Measurements from ENCODE around the gene ATP9B. TPM values are rescaled to one million over a fixed set of nuclear protein-coding genes. Genes with fewer than 3 reads are reported as not detected.

The ATP9B gene
- total RNA-seq, 1 donor from 2014 or later: 16.2 TPM

DNA sequence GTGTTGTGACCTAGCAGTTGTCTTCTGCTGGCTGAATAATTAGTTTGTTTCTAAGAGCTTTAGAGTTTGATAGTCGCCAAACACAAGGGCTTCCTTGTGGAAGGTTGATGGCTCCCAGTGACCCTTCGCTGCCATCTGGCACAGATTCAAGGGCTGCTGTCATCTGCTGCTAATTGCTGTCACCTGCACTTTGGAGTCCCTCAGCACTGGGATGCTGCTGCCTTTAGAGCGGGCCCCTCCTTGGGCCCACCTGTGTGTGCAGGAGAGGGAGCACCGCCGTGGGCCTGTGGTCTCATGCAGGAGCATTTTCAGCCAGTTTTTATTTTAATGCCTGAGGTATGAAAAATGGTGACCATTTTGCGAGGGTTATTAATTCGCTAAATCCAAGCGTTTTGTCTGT, 172.6 kb downstream of the ATP9B start:
- TF ChIP-seq, protein P1, sequence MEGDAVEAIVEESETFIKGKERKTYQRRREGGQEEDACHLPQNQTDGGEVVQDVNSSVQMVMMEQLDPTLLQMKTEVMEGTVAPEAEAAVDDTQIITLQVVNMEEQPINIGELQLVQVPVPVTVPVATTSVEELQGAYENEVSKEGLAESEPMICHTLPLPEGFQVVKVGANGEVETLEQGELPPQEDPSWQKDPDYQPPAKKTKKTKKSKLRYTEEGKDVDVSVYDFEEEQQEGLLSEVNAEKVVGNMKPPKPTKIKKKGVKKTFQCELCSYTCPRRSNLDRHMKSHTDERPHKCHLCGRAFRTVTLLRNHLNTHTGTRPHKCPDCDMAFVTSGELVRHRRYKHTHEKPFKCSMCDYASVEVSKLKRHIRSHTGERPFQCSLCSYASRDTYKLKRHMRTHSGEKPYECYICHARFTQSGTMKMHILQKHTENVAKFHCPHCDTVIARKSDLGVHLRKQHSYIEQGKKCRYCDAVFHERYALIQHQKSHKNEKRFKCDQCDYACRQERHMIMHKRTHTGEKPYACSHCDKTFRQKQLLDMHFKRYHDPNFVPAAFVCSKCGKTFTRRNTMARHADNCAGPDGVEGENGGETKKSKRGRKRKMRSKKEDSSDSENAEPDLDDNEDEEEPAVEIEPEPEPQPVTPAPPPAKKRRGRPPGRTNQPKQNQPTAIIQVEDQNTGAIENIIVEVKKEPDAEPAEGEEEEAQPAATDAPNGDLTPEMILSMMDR (IDR thresholded peaks at IDR 0.05; ENCODE audit: insufficient read depth, low read length, poor library complexity, severe bottlenecking): no peak
- Histone ChIP-seq H3K27me3 (ENCODE audit: control insufficient read depth, insufficient read depth, low read length) (no peaks in the 10 kb centered on the region), H3K36me3 (ENCODE audit: control insufficient read depth, insufficient read depth, low read length) (no peaks in the 10 kb centered on the region), H3K4me3 (ENCODE audit: low read depth, low read length) (no peak overlapping the region)
- DNase-seq (ENCODE audit: low read depth): no peak

DNA sequence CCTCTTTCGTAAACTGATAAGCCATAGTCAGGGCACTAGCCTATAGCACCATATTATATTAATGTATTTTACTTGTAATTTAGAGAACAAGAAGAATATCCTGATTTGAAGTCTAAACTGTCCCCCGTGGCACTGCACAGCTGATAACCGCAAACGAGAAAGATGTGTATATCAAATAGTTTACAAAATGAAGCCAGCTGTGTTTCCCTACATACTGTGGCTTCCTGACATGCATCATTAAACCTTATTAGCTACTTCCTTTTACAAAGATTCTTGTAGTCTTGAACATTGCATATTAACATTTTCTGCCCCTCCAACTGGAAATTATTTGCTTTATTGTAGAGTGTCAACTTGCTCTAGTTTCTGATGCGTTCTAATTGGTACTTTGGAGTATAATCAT, 173.1 kb downstream of the ATP9B start:
- TF ChIP-seq, protein P1 (IDR thresholded peaks at IDR 0.05; ENCODE audit: insufficient read depth, low read length, poor library complexity, severe bottlenecking): no peak
- no peaks in the 10 kb centered on the region for H3K27me3 ChIP-seq (ENCODE audit: control insufficient read depth, insufficient read depth, low read length)
- DNase-seq (ENCODE audit: low read depth): no peak
- H3K36me3 ChIP-seq (ENCODE audit: control insufficient read depth, insufficient read depth, low read length): no peaks in the 10 kb centered on the region
- H3K4me3 ChIP-seq (ENCODE audit: low read depth, low read length): no peak overlapping the region

DNA sequence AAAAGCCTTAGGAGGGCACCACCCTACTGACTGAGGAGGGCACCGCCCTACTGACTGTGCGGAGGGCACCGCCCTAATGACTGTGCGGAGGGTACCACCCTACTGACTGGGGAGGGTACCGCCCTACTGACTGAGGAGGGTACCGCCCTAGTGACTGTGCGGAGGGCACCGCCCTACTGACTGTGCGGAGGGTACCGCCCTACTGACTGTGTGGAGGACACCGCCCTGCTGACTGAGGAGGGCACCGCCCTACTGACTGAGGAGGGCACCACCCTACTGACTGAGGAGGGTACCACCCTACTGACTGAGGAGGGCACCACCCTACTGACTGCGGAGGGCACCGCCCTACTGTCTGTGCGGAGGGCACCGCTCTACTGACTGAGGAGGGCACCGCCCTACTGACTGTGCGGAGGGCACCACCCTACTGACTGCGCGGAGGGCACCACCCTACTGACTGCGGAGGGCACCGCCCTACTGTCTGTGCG, 176.4 kb downstream of the ATP9B start:
- no peak overlapping the region for H3K4me3 ChIP-seq (ENCODE audit: low read depth, low read length)

DNA sequence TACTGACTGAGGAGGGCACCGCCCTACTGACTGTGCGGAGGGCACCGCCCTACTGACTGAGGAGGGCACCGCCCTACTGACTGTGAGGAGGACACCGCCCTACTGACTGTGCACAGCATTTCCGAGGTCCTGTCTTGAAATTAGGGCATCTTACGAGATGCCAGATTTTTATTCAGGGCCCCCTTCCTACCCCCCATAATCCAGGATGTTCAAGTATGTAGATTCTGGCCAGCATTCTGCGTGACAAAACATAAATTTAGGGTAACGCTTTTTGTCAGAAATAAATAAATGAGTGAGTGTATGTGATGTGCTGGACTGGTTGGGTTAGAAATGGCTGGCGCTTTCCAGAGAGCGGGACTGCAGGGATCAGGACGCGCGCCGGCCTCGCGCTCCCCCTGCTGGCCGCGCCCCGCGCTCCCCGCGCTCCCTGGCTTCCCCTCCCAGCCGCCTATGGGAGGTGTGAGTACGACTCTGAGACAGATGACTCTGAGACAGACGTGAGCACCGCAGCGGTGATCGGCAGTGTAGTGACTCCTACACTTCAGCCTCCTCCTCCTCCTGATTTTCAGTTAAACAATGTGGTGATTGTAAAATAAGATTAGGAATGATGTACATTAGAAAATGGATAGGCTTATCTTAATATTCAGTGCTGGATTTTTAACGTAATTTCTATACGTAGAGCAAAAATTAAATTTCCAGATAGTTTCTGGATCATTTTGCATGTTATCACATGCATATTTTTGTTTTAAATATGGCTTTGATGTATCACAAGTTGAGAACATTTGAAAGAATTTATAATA, 177.3 kb downstream of the ATP9B start:
- TF ChIP-seq, protein P1 (IDR thresholded peaks at IDR 0.05; ENCODE audit: insufficient read depth, low read length, poor library complexity, severe bottlenecking): peak; percentile 66
- H3K4me3 ChIP-seq (ENCODE audit: low read depth, low read length): no peak overlapping the region
- DNase-seq (ENCODE audit: low read depth): no peak
- no peaks in the 10 kb centered on the region for H3K36me3 ChIP-seq (ENCODE audit: control insufficient read depth, insufficient read depth, low read length)
- H3K27me3 ChIP-seq (ENCODE audit: control insufficient read depth, insufficient read depth, low read length): no peaks in the 10 kb centered on the region

More for the DNA sequence above, 176.4 kb downstream of the ATP9B start:
- no peaks in the 10 kb centered on the region for H3K27me3 ChIP-seq (ENCODE audit: control insufficient read depth, insufficient read depth, low read length)
- TF ChIP-seq, protein P1 (IDR thresholded peaks at IDR 0.05; ENCODE audit: insufficient read depth, low read length, poor library complexity, severe bottlenecking): no peak
- no peak for DNase-seq (ENCODE audit: low read depth)
- H3K36me3 ChIP-seq (ENCODE audit: control insufficient read depth, insufficient read depth, low read length): no peaks in the 10 kb centered on the region

DNA sequence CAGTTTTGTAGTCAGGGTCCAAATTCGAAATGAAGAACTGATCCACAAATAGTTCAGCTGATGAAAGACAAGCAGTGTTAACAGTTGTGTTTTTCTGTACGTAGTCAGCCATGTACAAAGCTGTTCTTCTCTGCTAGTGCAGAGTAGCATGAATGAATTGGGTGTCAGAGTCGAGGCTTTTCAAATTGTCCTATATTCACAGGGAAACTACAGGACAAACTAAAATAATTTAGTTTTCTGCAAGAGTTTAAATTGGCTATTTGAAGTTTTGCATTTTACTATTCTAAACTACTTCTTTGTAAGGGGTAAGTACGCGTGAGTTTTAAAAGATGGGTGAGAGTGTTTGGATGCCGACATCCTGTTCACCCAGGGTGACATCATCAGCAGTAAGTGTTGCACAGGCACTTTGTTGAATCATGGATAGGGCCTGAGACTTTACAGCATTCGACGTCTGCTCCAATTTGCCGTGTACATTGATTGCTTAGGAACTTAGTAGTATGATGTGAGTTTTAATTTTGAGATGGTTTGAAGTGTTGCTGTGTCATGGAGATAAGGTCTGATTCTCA, 179.4 kb downstream of the ATP9B start:
- H3K27me3 ChIP-seq (ENCODE audit: control insufficient read depth, insufficient read depth, low read length): no peaks in the 10 kb centered on the region
- DNase-seq (ENCODE audit: low read depth): no peak
- TF ChIP-seq, protein P1 (IDR thresholded peaks at IDR 0.05; ENCODE audit: insufficient read depth, low read length, poor library complexity, severe bottlenecking): no peak
- no peaks in the 10 kb centered on the region for H3K36me3 ChIP-seq (ENCODE audit: control insufficient read depth, insufficient read depth, low read length)
- no peak overlapping the region for H3K4me3 ChIP-seq (ENCODE audit: low read depth, low read length)
